Effector memory CD4-positive, alpha-beta T cell (primary cell): ENCODE measurements around the gene SPSB1.

Experiments
- DNase-seq, 3 donors: peaks; one replicate each; pipeline ENCODE4 v3.0.0-alpha.2; 2020
- H3K27ac ChIP-seq: 2 replicates; pipeline ENCODE4 v1.7.0; 2013; ENCODE audit warnings: mild to moderate bottlenecking, low read length, moderate library complexity; ENCODE audit not compliant: insufficient read depth, poor library complexity, severe bottlenecking
- H3K27me3 ChIP-seq: replicated peaks from 2 replicates; pipeline ENCODE4 v1.7.0; 2013; ENCODE audit warnings: mild to moderate bottlenecking, low read length; ENCODE audit not compliant: insufficient read depth, control insufficient read depth, poor library complexity, severe bottlenecking
- H3K36me3 ChIP-seq: 2 replicates; pipeline ENCODE4 v1.7.0; 2013; ENCODE audit warnings: mild to moderate bottlenecking, low read length, moderate library complexity; ENCODE audit not compliant: control insufficient read depth, insufficient read depth
- H3K4me1 ChIP-seq: 2 replicates; pipeline ENCODE4 v1.7.0; 2013; ENCODE audit warnings: low read length, mild to moderate bottlenecking; ENCODE audit not compliant: control insufficient read depth, insufficient read depth, poor library complexity, severe bottlenecking
- H3K4me3 ChIP-seq: 2 replicates; pipeline ENCODE4 v1.7.0; 2013; ENCODE audit warnings: low read length, low read depth, mild to moderate bottlenecking; ENCODE audit not compliant: insufficient read depth, poor library complexity, severe bottlenecking
- H3K9me3 ChIP-seq: 2 replicates; pipeline ENCODE4 v1.7.0; 2013; ENCODE audit warnings: mild to moderate bottlenecking, low read length, moderate library complexity; ENCODE audit not compliant: control insufficient read depth

Gene SPSB1

DNA sequence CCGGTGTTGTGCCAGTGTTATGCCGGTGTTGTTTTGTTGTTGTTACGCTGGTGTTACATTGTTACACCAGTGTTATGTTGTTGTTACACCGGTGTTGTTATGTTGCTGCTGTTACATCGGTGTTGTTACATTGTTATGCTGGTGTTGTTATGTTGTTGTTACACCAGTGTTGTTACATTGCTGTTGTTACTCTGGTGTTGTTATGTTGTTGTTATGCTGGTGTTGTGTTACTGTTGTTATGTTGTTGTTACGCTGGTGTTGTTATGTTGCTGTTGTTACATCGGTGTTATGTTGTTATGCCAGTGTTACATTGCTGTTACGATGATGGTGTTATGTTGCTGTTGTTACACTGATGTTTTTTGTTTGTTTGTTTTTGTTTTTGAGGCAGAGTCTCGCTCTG is 34.1 kb upstream of the SPSB1 start:
- DNase-seq, result no peak
- H3K36me3 ChIP-seq, result peaks cover 27% of the 10 kb centered on the region

GRCh38 chr1:9260059-9260766 is 32.5 kb upstream of the SPSB1 start:
- no peaks in the 10 kb centered on the region for H3K4me1 ChIP-seq
- DNase-seq, result no peak
- no peak overlapping the region for H3K27ac ChIP-seq
- H3K4me3 ChIP-seq, result no peak overlapping the region
- no peaks in the 10 kb centered on the region for H3K9me3 ChIP-seq
- H3K27me3 ChIP-seq, result no peaks in the 10 kb centered on the region
- H3K36me3 ChIP-seq, result peaks cover 43% of the 10 kb centered on the region

More for the DNA sequence above, 34.1 kb upstream of the SPSB1 start:
- no peaks in the 10 kb centered on the region for H3K27me3 ChIP-seq
- no peak overlapping the region for H3K4me3 ChIP-seq
- H3K27ac ChIP-seq, result no peak overlapping the region
- no peaks in the 10 kb centered on the region for H3K9me3 ChIP-seq
- no peaks in the 10 kb centered on the region for H3K4me1 ChIP-seq

DNA sequence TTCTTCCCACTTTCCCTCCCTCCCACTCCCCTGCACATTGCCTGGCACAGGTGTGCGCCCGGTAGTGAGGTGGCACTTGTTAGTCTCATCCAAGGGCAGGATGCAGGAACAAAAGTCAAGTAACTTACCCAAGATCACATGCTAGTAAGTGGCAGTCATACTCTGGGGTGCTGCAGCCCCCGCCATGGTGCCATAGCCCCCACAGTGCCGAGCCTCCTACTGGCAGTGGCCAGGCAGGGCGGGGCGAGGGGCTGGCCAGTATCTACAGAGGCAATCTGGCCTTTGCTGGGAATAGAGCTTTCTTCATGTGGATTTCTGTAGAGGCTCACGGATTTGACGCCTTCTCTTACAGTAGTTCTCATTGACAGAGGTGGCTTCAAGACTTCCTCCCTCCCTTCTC is 31.2 kb upstream of the SPSB1 start:
- DNase-seq, result no peak
- Histone ChIP-seq H3K27me3 (no peaks in the 10 kb centered on the region), H3K36me3 (peaks cover 42% of the 10 kb centered on the region), H3K9me3 (no peaks in the 10 kb centered on the region), H3K4me3 (no peak overlapping the region), H3K4me1 (no peaks in the 10 kb centered on the region), H3K27ac (no peak overlapping the region)

- Histone ChIP-seq H3K36me3 (peaks cover 42% of the 10 kb centered on the region), H3K4me1 (no peaks in the 10 kb centered on the region)
Observed at GRCh38 chr1:9262096-9262986, 30.4 kb upstream of the SPSB1 start.

DNA sequence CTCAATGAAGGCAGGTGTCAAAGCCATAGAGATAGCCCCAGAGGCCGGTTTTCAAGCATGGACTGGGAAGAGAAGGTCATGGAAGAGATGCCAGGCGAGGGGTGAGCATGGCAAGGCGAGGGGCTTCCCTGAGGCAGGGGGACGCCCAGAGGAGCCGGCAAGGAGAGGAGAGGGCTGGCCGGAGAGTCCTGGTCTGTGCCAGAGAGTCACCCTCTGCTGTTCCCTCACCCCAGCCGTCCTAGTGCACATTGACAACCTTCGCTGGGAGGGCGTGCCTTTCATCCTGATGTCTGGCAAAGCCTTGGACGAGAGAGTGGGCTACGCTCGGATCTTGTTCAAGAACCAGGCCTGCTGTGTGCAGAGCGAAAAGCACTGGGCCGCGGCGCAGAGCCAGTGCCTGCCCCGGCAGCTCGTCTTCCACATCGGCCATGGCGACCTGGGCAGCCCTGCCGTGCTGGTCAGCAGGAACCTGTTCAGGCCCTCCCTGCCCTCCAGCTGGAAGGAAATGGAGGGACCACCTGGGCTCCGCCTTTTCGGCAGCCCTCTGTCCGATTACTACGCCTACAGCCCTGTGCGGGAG is 29.3 kb upstream of the SPSB1 start:
- no peak overlapping the region for H3K27ac ChIP-seq
- H3K36me3 ChIP-seq, result peaks cover 42% of the 10 kb centered on the region
- H3K4me1 ChIP-seq, result no peaks in the 10 kb centered on the region

More at GRCh38 chr1:9262096-9262986, 30.4 kb upstream of the SPSB1 start:
- no peaks in the 10 kb centered on the region for H3K9me3 ChIP-seq
- H3K4me3 ChIP-seq, result no peak overlapping the region
- DNase-seq, result no peak
- no peak overlapping the region for H3K27ac ChIP-seq
- H3K27me3 ChIP-seq, result no peaks in the 10 kb centered on the region

GRCh38 chr1:9263984-9264872 is 28.5 kb upstream of the SPSB1 start:
- no peaks in the 10 kb centered on the region for H3K9me3 ChIP-seq
- no peak for DNase-seq
- no peak overlapping the region for H3K27ac ChIP-seq
- H3K4me1 ChIP-seq, result no peaks in the 10 kb centered on the region
- H3K36me3 ChIP-seq, result peaks cover 45% of the 10 kb centered on the region
- H3K27me3 ChIP-seq, result no peaks in the 10 kb centered on the region
- no peak overlapping the region for H3K4me3 ChIP-seq

More for the DNA sequence above, 29.3 kb upstream of the SPSB1 start:
- H3K9me3 ChIP-seq, result no peaks in the 10 kb centered on the region
- H3K4me3 ChIP-seq, result no peak overlapping the region
- DNase-seq, result no peak
- H3K27me3 ChIP-seq, result no peaks in the 10 kb centered on the region

DNA sequence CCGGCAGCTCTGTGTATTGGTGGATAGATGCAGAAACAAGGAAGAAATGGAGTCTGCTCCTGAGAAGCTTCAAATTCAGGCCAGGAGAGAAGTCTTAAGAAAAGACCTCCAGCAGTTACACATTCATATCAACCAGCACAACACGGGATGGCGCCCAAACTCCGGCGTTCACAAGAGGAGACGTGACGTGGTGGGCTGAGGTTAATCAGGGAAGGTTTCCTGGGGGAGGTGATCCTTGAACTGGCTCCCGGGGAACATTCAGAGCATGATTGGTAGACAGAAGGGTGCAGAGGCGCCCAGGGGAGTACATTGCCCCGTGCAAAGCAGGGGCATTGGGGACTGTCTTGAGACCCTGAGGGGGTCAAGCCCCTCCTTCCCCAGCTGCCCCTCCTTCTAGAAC is 27.7 kb upstream of the SPSB1 start:
- Histone ChIP-seq H3K9me3 (no peaks in the 10 kb centered on the region), H3K27ac (no peak overlapping the region), H3K27me3 (no peaks in the 10 kb centered on the region), H3K4me1 (no peaks in the 10 kb centered on the region), H3K36me3 (peaks cover 45% of the 10 kb centered on the region), H3K4me3 (no peak overlapping the region)
- no peak for DNase-seq

- no peak overlapping the region for H3K27ac ChIP-seq
- no peaks in the 10 kb centered on the region for H3K4me1 ChIP-seq
- H3K27me3 ChIP-seq, result no peaks in the 10 kb centered on the region
- no peak overlapping the region for H3K4me3 ChIP-seq
- no peak for DNase-seq
- H3K36me3 ChIP-seq, result peaks cover 45% of the 10 kb centered on the region
- H3K9me3 ChIP-seq, result no peaks in the 10 kb centered on the region
Observed at GRCh38 chr1:9265968-9266367, 26.7 kb upstream of the SPSB1 start.

DNA sequence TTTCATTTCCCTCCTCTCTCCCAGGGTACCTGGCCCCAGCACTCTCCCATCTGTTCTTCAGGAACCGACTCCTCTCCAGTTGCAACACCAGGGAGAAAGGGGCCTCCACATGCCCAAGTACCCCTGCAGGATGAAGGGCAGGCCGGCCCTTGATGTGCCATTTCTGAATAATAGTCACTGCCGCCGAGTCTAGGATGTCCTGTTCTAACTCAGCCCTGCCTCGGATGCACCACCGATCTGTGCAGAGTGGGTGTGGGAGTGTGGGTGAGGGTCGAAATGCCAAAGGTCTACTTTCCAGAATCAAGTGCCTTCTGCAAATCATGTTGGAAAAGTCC is 25.4 kb upstream of the SPSB1 start:
- no peaks in the 10 kb centered on the region for H3K4me1 ChIP-seq
- H3K27ac ChIP-seq, result no peak overlapping the region
- H3K27me3 ChIP-seq, result no peaks in the 10 kb centered on the region
- no peaks in the 10 kb centered on the region for H3K9me3 ChIP-seq
- H3K4me3 ChIP-seq, result no peak overlapping the region
- DNase-seq, result no peak
- H3K36me3 ChIP-seq, result peaks cover 37% of the 10 kb centered on the region
